ENCODE results near the gene E2F8.

GRCh38 chr11:19290356-19290755 lies 49.6 kb upstream of the E2F8 start:
- TF ChIP-seq CTCF (IDR thresholded peaks at IDR 0.05) (no peak), POLR2A (IDR thresholded peaks at IDR 0.05) (no peak)
